Esophagus muscularis mucosa (tissue), 4 donors: Measurements from ENCODE around the gene PTGES3.
"Not testable (repeated sequence)": the region's sequence is repeated elsewhere in the genome, so short reads cannot be mapped to it uniquely, and the experiment has no call there.

Experiments used
- EP300 ChIP-seq: sonication (generic); formaldehyde crosslinking; IDR thresholded peaks from one replicate; pipeline ENCODE4 v1.6.1; 2017; ENCODE audit warnings: antibody characterized with exemption
- POLR2A ChIP-seq: fragments of 450-650 bp; IDR thresholded peaks from one replicate; pipeline ENCODE4 v1.6.1; 2017; ENCODE audit warnings: antibody characterized with exemption, moderate library complexity, mild to moderate bottlenecking, low read depth
- POLR2AphosphoS5 ChIP-seq, 2 donors: sonication (generic); formaldehyde crosslinking; IDR thresholded peaks; one replicate each; pipeline ENCODE4 v1.6.1; 2017; ENCODE audit warnings: antibody characterized with exemption in 2 of 2
- TF ChIP-seq, protein P1 (sequence below), 3 experiments: fragments of 200-600 bp in 2 of 3; fragments of 450-650 bp in 1 of 3; sonication (generic) in 2 of 3; IDR thresholded peaks; one replicate each; pipeline ENCODE4 v1.5.1; 2017 to 2019; ENCODE audit warnings: antibody characterized with exemption in 3 of 3, mild to moderate bottlenecking in 2 of 3, moderate library complexity in 1 of 3

DNA sequence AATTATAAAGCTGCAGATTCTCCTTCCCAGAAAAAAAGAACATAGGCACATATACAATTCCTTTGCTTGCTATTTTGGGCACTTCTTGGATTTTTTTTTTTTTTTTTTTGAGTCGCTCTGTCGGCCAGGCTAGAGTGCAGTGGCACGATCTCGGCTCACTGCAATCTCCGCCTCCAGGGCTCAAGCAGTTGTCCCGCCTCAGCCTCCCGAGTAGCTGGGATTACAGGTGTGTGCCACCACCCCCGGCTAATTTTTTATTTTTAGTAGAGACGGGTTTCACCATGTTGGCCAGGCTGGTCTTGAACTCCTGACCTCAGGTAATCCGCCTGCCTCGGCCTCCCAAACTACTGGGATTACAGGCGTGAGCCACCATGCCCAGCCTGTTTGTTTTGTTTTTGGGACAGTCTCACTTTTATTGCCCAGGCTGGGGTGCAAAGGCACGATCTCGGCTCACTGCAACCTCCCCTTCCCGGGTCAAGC is 38.2 kb upstream of the PTGES3 start:
- TF ChIP-seq, protein P1, sequence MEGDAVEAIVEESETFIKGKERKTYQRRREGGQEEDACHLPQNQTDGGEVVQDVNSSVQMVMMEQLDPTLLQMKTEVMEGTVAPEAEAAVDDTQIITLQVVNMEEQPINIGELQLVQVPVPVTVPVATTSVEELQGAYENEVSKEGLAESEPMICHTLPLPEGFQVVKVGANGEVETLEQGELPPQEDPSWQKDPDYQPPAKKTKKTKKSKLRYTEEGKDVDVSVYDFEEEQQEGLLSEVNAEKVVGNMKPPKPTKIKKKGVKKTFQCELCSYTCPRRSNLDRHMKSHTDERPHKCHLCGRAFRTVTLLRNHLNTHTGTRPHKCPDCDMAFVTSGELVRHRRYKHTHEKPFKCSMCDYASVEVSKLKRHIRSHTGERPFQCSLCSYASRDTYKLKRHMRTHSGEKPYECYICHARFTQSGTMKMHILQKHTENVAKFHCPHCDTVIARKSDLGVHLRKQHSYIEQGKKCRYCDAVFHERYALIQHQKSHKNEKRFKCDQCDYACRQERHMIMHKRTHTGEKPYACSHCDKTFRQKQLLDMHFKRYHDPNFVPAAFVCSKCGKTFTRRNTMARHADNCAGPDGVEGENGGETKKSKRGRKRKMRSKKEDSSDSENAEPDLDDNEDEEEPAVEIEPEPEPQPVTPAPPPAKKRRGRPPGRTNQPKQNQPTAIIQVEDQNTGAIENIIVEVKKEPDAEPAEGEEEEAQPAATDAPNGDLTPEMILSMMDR (IDR thresholded peaks at IDR 0.05), result not testable (repeated sequence)
- TF ChIP-seq POLR2A; POLR2AphosphoS5 (IDR thresholded peaks at IDR 0.05); EP300: not testable (repeated sequence)
